Measurements from ENCODE around the gene ZNF655. TPM values are rescaled to one million over a fixed set of nuclear protein-coding genes. Genes with fewer than 3 reads are reported as not detected.

The ZNF655 gene
- total RNA-seq (2021; fragmentation: NEBNext Ultra II Directional; extraction: Animal tissue kit (Norgen Biotek cat#: 25700)) (36.7 and 37.8 TPM in 2 replicates), polyA plus RNA-seq (2011; rRNA removed) (27.1 and 30.7 TPM in 2 replicates), polyA minus RNA-seq (2011; rRNA and poly(A)+ RNA removed) (45.5 and 58.2 TPM in 2 replicates)
- 29.3 TPM for polyA plus RNA-seq (2011; cell fraction: cytosol; rRNA removed)
- polyA plus RNA-seq (2011; cell fraction: nucleus; rRNA removed): 61.2 TPM
- polyA plus RNA-seq (2012, experiment 1 of 2): 22.5 to 29.7 TPM (median 26.8 TPM) in 4 replicates
- 5.9 TPM for polyA plus RNA-seq (2012, experiment 2 of 2)
- polyA plus RNA-seq (2013, experiment 1 of 2): 31.0 TPM
- polyA plus RNA-seq (2013, experiment 2 of 2): 29.3 TPM
- 24.1 TPM for polyA minus RNA-seq (2011; cell fraction: cytosol; rRNA and poly(A)+ RNA removed)
- polyA minus RNA-seq (2011; cell fraction: nucleus; rRNA and poly(A)+ RNA removed): 99.9 TPM
- long read RNA-seq, experiment 1, partial matches to known transcripts: 1 of 5 reads
- long read RNA-seq, experiment 1, other reads (novel, unspliced or antisense): 1 of 5 reads
- long read RNA-seq, experiment 2, transcript ZNF655-203 (3 exons, 1,370 nt): major isoform, 5 of 8 reads
- long read RNA-seq, experiment 2, partial matches to known transcripts: 0 of 8 reads
- long read RNA-seq, experiment 2, other reads (novel, unspliced or antisense): 1 of 8 reads

GRCh38 chr7:99558306-99559174 lies at the start of gene ZNF655:
TSS of gene ZNF655 (plus strand) at chr7:99558642. CDS start at chr7:99560560, 1,918 bp downstream.
- no peak within 1 kb of the TSS; the same call in 1 of the 2 replicates for H2BK15ac ChIP-seq (ENCODE audit: low read length)
- H3K23ac ChIP-seq (ENCODE audit: insufficient read length): no peak within 1 kb of the TSS
- peak within 1 kb of the TSS; percentile 89 to 100 (median 98) for H3K9ac ChIP-seq (replicated peaks in 1 of 4; ENCODE audit: extremely low read depth in 1 of 4, low read depth in 3 of 4, low read length in 3 of 4)
- no peaks in the 10 kb centered on the region for H3K27me3 ChIP-seq (replicated peaks in 1 of 4; ENCODE audit: control insufficient read depth in 3 of 4, extremely low read depth in 1 of 4, insufficient read depth in 3 of 4, low read length in 3 of 4)
- CTCF ChIA-PET (ENCODE audit: partially characterized antibody): interaction anchor here (0.6 to 2.5 kb wide), 5 partner anchors 20 to 58 kb away, joined by 3 to 13 read pairs (median 6); partner anchors contain the start of gene ZSCAN25
- H2BK120ac ChIP-seq (replicated peaks; ENCODE audit: low read depth, low read length): no peak within 1 kb of the TSS
- FAIRE-seq: no peak
- H2AFZ ChIP-seq (ENCODE audit: low read length): peak within 1 kb of the TSS; percentile 93; the same call in 1 of the 2 replicates
- H4K91ac ChIP-seq (replicated peaks; ENCODE audit: insufficient read length, low read length): peak within 1 kb of the TSS; percentile 97
- H3K18ac ChIP-seq (ENCODE audit: extremely low read depth, low read length): peak within 1 kb of the TSS; percentile 96
- no peak within 1 kb of the TSS for H2BK12ac ChIP-seq (ENCODE audit: low read depth, low read length)
- peaks cover 0 to 12% of the 10 kb centered on the region in 2 experiments for H4K20me1 ChIP-seq (replicated peaks in 1 of 2; ENCODE audit: control insufficient read depth in 1 of 2, insufficient read depth in 2 of 2, low read length in 2 of 2)
- H3K4me1 ChIP-seq (replicated peaks in 1 of 4; ENCODE audit: control insufficient read depth in 3 of 4, insufficient read depth in 4 of 4, low read length in 3 of 4): peaks cover 0 to 7% (median 0%) of the 10 kb centered on the region in 4 experiments; a peak in 5 of 7 replicates
- no peak within 1 kb of the TSS; the same call in 1 of the 2 replicates for H2AK5ac ChIP-seq (ENCODE audit: low read depth, low read length)
- H4K8ac ChIP-seq (ENCODE audit: extremely low read depth, insufficient read depth, low read length): peak within 1 kb of the TSS; percentile 98
- no peaks in the 10 kb centered on the region for H3K9me3 ChIP-seq (ENCODE audit: insufficient read depth in 2 of 2, low read depth in 1 of 2, low read length in 1 of 2)
- POLR2A ChIA-PET (ENCODE audit: partially characterized antibody): interaction anchor here (0.6 to 3.5 kb wide), 29 partner anchors 8 to 1365 kb away, joined by 3 to 56 read pairs (median 6); partner anchors contain the start of genes TMEM225B, ZKSCAN5, ZNF394 and ZSCAN25
- peak within 1 kb of the TSS; percentile 99 for H3K14ac ChIP-seq (ENCODE audit: insufficient read length)
- peak within 1 kb of the TSS; percentile 97 for H4K5ac ChIP-seq (ENCODE audit: insufficient read length, low read depth, low read length)
- peak within 1 kb of the TSS; percentile 78 to 100 (median 96) for H3K4me3 ChIP-seq (ENCODE audit: extremely low read depth in 1 of 4, insufficient read depth in 2 of 4, low read depth in 3 of 4, low read length in 4 of 4)
- H3K27ac ChIP-seq (ENCODE audit: low read depth, low read length): peak within 1 kb of the TSS; percentile 98
- peak within 1 kb of the TSS; percentile 79 to 93 for H3K4me2 ChIP-seq (ENCODE audit: insufficient read depth in 1 of 2, low read depth in 2 of 2, low read length in 2 of 2)
- DNase-seq (ENCODE audit: low read depth in 1 of 2, low spot score in 2 of 2): peak in 1 of 2 experiments; percentile 98
- peak within 1 kb of the TSS; percentile 95 for H2BK5ac ChIP-seq (ENCODE audit: low read depth, low read length)
- H3K36me3 ChIP-seq (ENCODE audit: control insufficient read depth in 2 of 4, insufficient read depth in 4 of 4, low read length in 3 of 4): peaks cover 9 to 40% (median 25%) of the 10 kb centered on the region in 4 experiments
- peaks cover 3% of the 10 kb centered on the region for H3K23me2 ChIP-seq (ENCODE audit: low read depth, low read length)
- H3K4ac ChIP-seq (replicated peaks; ENCODE audit: insufficient read length, low read depth, low read length): peak within 1 kb of the TSS; percentile 92
- no peak within 1 kb of the TSS for H2BK20ac ChIP-seq (ENCODE audit: low read length)
- H3K79me1 ChIP-seq (ENCODE audit: low read depth, low read length): peaks cover 7% of the 10 kb centered on the region
- WGBS, 2 experiments (ENCODE audit: extremely low coverage in 1 of 2, insufficient coverage in 1 of 2, insufficient read length in 1 of 2, insufficient replicate concordance in 2 of 2, low coverage in 1 of 2, low lambda C conversion rate in 2 of 2, missing lambda C conversion rate in 1 of 2): 1% methylated on average over 60 of the region's 73 CpGs; no CpG with 5 or more reads in 1 of the 2 experiments
- peaks cover 5 to 38% of the 10 kb centered on the region in 2 experiments for H3K79me2 ChIP-seq (ENCODE audit: control insufficient read depth in 1 of 2, insufficient read depth in 2 of 2, low read length in 2 of 2)
- peak within 1 kb of the TSS; percentile 92 for H3K56ac ChIP-seq (replicated peaks; ENCODE audit: insufficient read length, low read depth, low read length)
- TF ChIP-seq KDM5A (IDR thresholded peaks at IDR 0.05; ENCODE audit: low read length) (no peak), KDM4A (IDR thresholded peaks at IDR 0.05; ENCODE audit: low read depth, low read length, severe bottlenecking) (peak; percentile 69), CREB1 (IDR thresholded peaks at IDR 0.05) (peak; percentile 42), POLR2AphosphoS5 (IDR thresholded peaks at IDR 0.05; ENCODE audit: low read depth, low read length) (peak; percentile 83; the same call in 1 of the 2 replicates), PHF8 (conservative IDR thresholded peaks at IDR 0.05; ENCODE audit: low read depth, low read length) (peak; percentile 86), TEAD4 (IDR thresholded peaks at IDR 0.05; ENCODE audit: low read depth, low read length) (no peak), TAF1 (IDR thresholded peaks at IDR 0.05; ENCODE audit: low read depth, low read length) (peak; percentile 88), POLR2A (IDR thresholded peaks at IDR 0.05; ENCODE audit: control extremely low read depth in 1 of 2, low read depth in 2 of 2, low read length in 2 of 2) (peak; percentile 81 to 87), SP4 (IDR thresholded peaks at IDR 0.05; ENCODE audit: low read length) (peak; percentile 80; the same call in 1 of the 2 replicates)

Measured in H1 (cell line).